ENCODE results near the gene PAM. TPM values are rescaled to one million over a fixed set of nuclear protein-coding genes. Genes with fewer than 3 reads are reported as not detected.
A peak's percentile ranks its signal among the peaks of the same experiment; 100 is the strongest.

PAM gene
- polyA plus RNA-seq, 3 donors, result 174 to 199 (median 177) TPM

DNA sequence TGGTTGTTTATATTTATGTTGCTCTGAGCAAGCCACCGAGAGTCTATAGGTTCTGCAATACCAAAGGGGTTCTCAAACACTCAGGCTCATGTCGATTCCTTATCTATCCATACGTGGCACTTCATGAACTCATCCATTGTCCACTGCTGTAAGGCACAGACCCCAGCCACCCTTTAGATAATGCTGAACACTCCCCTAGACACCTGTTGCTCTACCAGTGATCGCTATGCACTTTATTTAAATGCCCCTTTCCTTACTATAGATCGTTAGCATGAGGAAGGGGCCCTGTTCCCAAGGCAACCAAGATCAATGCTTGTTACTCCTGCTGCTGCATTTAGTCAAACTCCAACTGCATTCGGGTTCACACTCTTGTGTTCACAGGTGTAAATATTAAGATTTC lies 171.9 kb downstream of the PAM start:
- no peak for DNase-seq

DNA sequence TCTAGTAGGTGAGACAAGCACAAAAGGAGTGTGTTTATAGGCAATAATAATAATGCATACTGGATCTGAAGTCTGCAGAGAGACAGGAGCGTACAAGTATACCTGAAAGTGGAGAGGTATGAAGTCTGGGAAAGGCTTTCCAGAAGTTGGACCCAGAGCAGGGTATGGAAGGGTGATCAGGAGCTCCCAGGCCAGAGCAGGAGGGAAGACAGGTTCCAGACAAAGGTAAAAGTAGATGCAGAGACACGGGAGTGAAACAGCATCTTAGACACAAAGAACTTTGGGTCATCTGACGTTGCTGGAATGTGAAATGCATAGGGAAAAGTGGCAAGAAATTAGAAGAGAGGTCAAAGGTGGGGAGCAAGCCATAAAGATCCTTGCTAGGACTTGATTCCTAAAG lies 175.1 kb downstream of the PAM start:
- DNase-seq, result no peak

DNA sequence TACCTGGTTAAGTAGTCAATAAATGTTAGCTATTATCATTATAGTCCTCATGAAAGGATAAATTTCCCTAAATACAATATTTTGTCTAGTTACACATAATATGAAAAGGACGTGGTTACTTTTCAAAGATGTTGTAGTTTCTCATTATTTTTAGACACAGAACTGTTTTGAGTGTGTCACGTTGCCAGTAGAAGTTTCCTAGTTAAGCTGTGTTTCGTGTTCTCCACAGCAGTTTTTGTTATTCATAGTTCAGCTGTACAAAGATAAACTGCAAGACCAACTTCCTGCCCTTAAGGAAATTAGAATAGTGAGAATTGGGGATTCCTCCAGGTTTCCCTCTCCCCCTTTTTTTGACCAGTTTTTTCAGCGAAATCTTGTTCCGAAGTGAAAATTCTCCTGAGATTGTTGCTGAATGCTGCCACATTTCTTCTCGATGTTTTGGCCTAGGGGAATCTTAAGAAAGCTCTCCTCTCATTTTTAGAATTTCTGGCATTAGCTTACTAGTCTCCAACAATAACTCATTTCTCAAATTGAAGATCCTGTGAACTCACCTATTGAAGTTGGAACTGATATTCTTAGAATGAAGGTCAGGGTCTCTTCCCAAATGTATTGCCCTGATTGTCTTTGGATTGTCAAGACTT lies 176.1 kb downstream of the PAM start:
- no peak for DNase-seq

DNA sequence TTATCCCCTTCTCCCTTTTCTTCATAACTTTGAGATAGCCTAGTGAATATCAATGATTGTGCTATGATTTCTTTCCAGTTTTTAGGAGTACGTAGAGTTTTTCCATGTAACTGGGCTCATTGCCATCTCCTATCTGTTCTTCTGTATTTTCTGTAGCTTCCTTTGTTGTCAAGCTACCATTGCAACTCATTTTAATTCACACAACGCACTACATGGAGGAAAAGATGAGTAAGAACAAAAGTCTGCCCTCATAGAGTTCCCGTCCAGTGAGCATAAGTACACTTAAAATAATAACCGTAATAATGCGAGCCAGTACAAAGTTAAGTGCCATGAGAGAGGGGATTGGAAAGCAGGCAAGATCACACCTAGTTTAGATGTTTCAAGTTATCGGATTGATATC lies 177.7 kb downstream of the PAM start:
- no peak for DNase-seq

DNA sequence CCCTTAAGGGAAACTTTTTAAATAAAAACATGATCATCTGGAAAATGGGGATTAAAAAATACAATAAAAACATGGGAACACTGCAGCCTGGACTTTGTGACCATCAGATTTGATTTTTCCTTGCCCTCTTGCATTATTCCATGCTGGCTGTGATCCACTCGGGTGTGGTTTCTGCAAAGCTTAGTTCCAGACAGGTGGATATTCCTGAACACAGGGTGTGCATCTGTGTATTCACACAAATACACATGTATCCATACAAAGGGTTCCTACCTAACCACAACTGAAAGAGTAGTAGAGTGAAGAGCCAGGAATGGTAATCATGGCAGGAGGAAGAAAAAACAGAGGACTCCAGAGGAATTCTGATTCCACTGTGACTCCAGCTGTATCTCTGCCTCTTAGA lies 178.2 kb downstream of the PAM start:
- no peak for DNase-seq

DNA sequence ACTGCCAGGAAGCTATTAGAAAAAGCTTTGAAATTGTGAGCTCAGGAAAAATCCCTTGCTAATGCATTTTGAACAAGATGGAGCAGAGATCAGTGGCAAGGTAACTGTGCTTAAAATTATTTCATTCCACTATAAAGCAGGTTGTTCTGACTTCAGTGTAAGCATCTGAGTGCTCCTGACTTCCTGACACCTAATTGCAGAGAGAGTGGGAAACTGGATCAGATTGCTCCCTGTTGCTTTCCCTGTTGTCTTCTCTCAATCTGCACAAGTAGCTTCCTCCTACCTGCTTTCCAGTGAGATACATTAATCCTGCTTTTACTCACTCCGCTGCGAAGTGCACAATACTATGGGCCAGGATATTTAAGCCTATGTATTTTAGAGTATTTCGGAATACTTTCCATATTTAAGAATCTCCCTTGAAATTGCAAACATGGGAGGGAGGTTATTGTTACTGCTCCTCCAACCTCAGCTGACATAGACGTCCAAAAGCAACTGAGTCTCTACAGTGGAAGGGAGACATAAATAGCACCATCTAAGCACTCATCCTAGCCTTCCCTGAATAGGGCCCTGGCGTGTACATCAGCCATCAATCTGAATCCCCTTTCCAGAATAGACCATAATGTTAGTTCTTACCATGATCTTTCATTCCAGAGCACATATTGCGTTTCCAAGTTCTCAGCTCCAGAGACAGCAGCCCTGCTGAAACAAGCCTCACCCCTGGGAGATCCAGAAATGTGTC lies 178.8 kb downstream of the PAM start:
- DNase-seq, result no peak

- DNase-seq, result no peak
Observed at GRCh38 chr5:102937894-102938293, 182.8 kb downstream of the PAM start.

GRCh38 chr5:102941111-102941510 lies 186.0 kb downstream of the PAM start:
- no peak for DNase-seq

- DNase-seq, result no peak
Observed at GRCh38 chr5:102946414-102946813, 191.3 kb downstream of the PAM start.

GRCh38 chr5:102946971-102947370 lies 191.9 kb downstream of the PAM start:
- DNase-seq, result no peak

- DNase-seq, result no peak
Observed at GRCh38 chr5:102955488-102955887, 200.4 kb downstream of the PAM start.

DNA sequence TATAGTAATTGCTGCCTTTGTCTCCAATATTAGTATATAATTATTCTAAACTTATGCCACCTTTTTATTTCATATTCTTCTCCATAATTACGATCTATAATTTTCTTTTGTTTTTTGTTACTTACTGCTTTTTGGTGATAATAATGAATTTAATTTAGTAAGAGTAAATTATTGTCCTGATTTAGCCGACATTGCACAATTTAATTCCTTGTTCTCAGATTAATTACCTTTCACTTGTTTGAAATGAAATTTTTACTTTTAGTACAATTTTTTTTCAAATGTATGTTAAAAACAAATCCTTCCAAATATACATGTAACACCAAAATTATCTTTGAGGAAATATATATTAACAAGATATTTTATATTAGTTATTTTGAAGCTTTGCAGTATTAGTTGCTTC lies 201.5 kb downstream of the PAM start:
- DNase-seq, result no peak

GRCh38 chr5:102957141-102957540 lies 202.0 kb downstream of the PAM start:
- DNase-seq, result no peak

DNA sequence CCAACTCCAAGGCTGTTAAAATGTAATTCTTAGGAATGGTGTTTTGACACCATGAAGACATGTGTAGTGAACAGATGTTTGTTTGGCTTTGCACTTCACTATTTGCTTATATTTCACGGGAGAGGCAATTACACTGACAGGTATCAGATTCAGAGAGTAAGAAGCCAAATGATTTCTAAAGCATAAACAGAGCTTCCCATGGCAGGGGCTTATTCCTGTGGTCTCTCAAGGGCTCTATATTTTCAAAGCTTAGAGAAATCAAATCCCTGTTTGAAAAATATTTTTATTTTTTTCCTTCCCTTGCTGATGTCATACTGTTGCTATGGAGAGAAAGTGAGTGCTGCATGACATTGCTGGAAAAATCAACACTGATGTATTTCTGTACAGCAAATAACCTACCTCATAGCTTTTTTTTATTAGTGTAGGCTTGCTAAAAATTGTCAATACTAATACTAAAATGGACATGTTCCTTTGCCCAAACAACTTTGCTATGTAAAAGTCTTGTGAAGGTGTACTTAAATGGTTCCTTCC lies 203.4 kb downstream of the PAM start:
- DNase-seq, result no peak

- DNase-seq, result no peak
Observed at GRCh38 chr5:102959055-102959454, 203.9 kb downstream of the PAM start.

GRCh38 chr5:102961671-102962070 lies 206.6 kb downstream of the PAM start:
- DNase-seq, result no peak

DNA sequence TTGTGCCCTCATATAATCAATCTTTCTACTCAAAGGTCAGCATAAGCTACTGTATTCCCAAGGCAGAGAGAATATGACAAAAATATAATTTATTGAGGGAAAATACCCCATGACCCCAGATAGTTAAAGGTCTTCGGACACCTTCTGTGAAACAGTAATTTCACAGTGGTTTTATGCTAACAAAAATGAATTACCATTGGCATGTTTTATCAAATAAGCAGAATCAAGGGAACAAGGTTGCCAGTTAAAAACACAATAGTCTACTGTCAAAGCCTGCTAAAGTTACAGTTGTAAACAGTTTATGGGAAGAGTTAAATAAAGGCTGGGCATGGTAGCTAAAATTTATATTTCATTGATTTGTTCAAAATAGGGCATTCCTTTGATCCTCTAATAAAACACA lies 210.5 kb downstream of the PAM start:
- no peak for DNase-seq

GRCh38 chr5:102969641-102970040 lies 214.5 kb downstream of the PAM start:
- no peak for DNase-seq

GRCh38 chr5:102971676-102972293 lies 216.7 kb downstream of the PAM start:
- peak; percentile 28 for DNase-seq

DNA sequence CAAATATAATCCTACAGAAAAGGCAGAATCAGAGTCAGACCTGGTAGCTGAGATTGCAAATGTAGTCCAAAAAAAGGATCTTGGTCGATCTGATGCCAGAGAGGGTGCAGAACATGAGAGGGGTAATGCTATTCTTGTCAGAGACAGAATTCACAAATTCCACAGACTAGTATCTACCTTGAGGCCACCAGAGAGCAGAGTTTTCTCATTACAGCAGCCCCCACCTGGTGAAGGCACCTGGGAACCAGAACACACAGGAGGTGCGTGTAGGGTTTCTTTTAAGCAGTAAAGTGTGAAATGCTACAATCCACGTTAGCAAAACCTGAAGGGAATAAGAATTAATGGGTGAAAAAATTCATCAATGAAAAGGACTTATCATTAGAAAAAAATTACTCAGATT lies 219.1 kb downstream of the PAM start:
- no peak for DNase-seq

GRCh38 chr5:102975045-102975444 lies 219.9 kb downstream of the PAM start:
- no peak for DNase-seq

GRCh38 chr5:102975457-102976182 lies 220.5 kb downstream of the PAM start:
- no peak for DNase-seq

Data from renal pelvis (tissue), 4 donors.